Measurements from ENCODE around the gene CDR2L. TPM values are rescaled to one million over a fixed set of nuclear protein-coding genes. Genes with fewer than 3 reads are reported as not detected.

CDR2L gene
- total RNA-seq, 5 donors from 2014 or later (not counting 1 experiment from before 2014, with no cell fraction given) = 0.12 to 0.29 (median 0.19) TPM; not detected in 1

GRCh38 chr17:75051941-75052340 is 64.5 kb downstream of the CDR2L start:
- no peak overlapping the region for H3K27ac ChIP-seq (ENCODE audit: low read length)
- 72% methylated on average over 2 of the region's 2 CpGs for WGBS (ENCODE audit: insufficient coverage)
- Mint-ChIP-seq H3K27me3 (no peaks in the 10 kb centered on the region), H3K27ac (no peak overlapping the region), H3K4me1 (peaks cover 26 to 31% (median 31%) of the 10 kb centered on the region in 3 donors), H3K4me3 (no peak overlapping the region), H3K36me3 (peaks cover 24% of the 10 kb centered on the region), H3K9me3 (no peaks in the 10 kb centered on the region)
- ChIA-PET CTCF (no interaction called here), POLR2A (no interaction called here)
- no peaks in the 10 kb centered on the region for H3K27me3 ChIP-seq (replicated peaks in 1 of 2; ENCODE audit: control insufficient read depth in 2 of 2, extremely low read depth in 1 of 2, insufficient read depth in 2 of 2, low read length in 1 of 2)
- peaks cover 3 to 13% of the 10 kb centered on the region in 2 experiments for H3K4me1 ChIP-seq (ENCODE audit: control insufficient read depth in 1 of 2, extremely low read depth in 1 of 2, insufficient read depth in 2 of 2, low read length in 2 of 2)
- peaks cover 4 to 24% of the 10 kb centered on the region in 2 donors for H3K36me3 ChIP-seq (ENCODE audit: control insufficient read depth in 2 of 2, extremely low read depth in 1 of 2, insufficient read depth in 1 of 2, low read length in 1 of 2)
- ATAC-seq (replicated peaks in 1 of 4) (no peak), DNase-seq (no peak)
- no peaks in the 10 kb centered on the region for H3K9me3 ChIP-seq
- H3K4me3 ChIP-seq (ENCODE audit: control insufficient read depth in 1 of 2, extremely low read depth in 1 of 2, low read length in 1 of 2) = no peak overlapping the region

Other genes starting within 250 kb of the CDR2L start
- 100 to 1,000 TPM; 104 to 260 (median 223) TPM for gene NHERF1, start 239.0 kb upstream of the CDR2L start, total RNA-seq
- 10 to 100 TPM; 37.2 to 74.4 (median 71.9) TPM for gene NAT9, start 211.3 kb upstream of the CDR2L start, total RNA-seq
- not detected for gene GRIN2C, start 127.7 kb upstream of the CDR2L start, total RNA-seq
- gene FDXR, start 114.6 kb upstream of the CDR2L start, total RNA-seq = 10 to 100 TPM in 3 of 5 donors, 1 to 10 TPM in 2; 4.2 to 20.7 (median 15.3) TPM
- gene FADS6, start 94.0 kb upstream of the CDR2L start, total RNA-seq = not detected
- gene USH1G, start 64.4 kb upstream of the CDR2L start, total RNA-seq = not detected
- not detected for gene OTOP2, start 63.4 kb upstream of the CDR2L start, total RNA-seq
- not detected for gene OTOP3, start 51.7 kb upstream of the CDR2L start, total RNA-seq
- gene HID1, start 14.9 kb upstream of the CDR2L start, total RNA-seq = 10 to 100 TPM; 12.7 to 21.0 (median 14.5) TPM
- 10 to 100 TPM; 15.6 to 30.6 (median 26.6) TPM for gene MRPL58, start 25.0 kb downstream of the CDR2L start, total RNA-seq
- 100 to 1,000 TPM; 115 to 170 (median 139) TPM for gene ATP5PD, start 59.3 kb downstream of the CDR2L start, total RNA-seq
- gene KCTD2, start 59.6 kb downstream of the CDR2L start, total RNA-seq = 10 to 100 TPM; 22.0 to 32.8 (median 29.0) TPM
- gene SLC16A5, start 100.3 kb downstream of the CDR2L start, total RNA-seq = 10 to 100 TPM in 4 of 5 donors, 1 to 10 TPM in 1; 9.1 to 24.3 (median 16.8) TPM
- 10 to 100 TPM in 3 of 5 donors, 1 to 10 TPM in 2; 8.9 to 23.9 (median 18.8) TPM for gene ARMC7, start 122.3 kb downstream of the CDR2L start, total RNA-seq
- 10 to 100 TPM; 21.5 to 88.8 (median 70.1) TPM for gene NT5C, start 144.1 kb downstream of the CDR2L start, total RNA-seq
- 10 to 100 TPM; 28.3 to 55.8 (median 45.4) TPM for gene JPT1, start 166.9 kb downstream of the CDR2L start, total RNA-seq
- 100 to 1,000 TPM; 239 to 284 (median 269) TPM for gene SUMO2, start 195.3 kb downstream of the CDR2L start, total RNA-seq
- gene NUP85, start 218.0 kb downstream of the CDR2L start, total RNA-seq = 100 to 1,000 TPM in 3 of 5 donors, 10 to 100 TPM in 2; 56.2 to 128 (median 106) TPM

Data from T-cell (primary cell).